Lower lobe of right lung (tissue), 2 donors: ENCODE data around the gene ADCY5. TPM values are rescaled to one million over a fixed set of nuclear protein-coding genes. Genes with fewer than 3 reads are reported as not detected.

Source experiments
- ATAC-seq, 2 donors: fragments of 200-7000 bp; cut with Tn5 transposase; one replicate each; pipeline ENCODE4 v1.9.1; 2020 to 2022; ENCODE audit warnings: mild to moderate bottlenecking in 2 of 2, moderate library complexity in 2 of 2
- DNase-seq: peaks from one replicate; pipeline ENCODE4 v3.0.0-alpha.2; 2020
- H3K27ac ChIP-seq: fragments of 200-600 bp; one replicate; pipeline ENCODE4 v1.8.0; 2022
- H3K27me3 ChIP-seq: fragments of 200-600 bp; one replicate; pipeline ENCODE4 v1.8.0; 2022; ENCODE audit warnings: low read depth
- H3K36me3 ChIP-seq: fragments of 200-600 bp; one replicate; pipeline ENCODE4 v1.8.0; 2022; ENCODE audit warnings: mild to moderate bottlenecking
- H3K4me1 ChIP-seq: fragments of 200-600 bp; one replicate; pipeline ENCODE4 v1.8.0; 2022
- H3K4me3 ChIP-seq: fragments of 200-600 bp; one replicate; pipeline ENCODE4 v1.8.0; 2022; ENCODE audit warnings: mild to moderate bottlenecking
- H3K9me3 ChIP-seq: fragments of 200-600 bp; one replicate; pipeline ENCODE4 v1.8.0; 2022
- intact Hi-C: fragments of 100-400 bp; cut with DNase I; formaldehyde crosslinking; loops from one replicate; pipeline ENCODE4 v1.11.0; 2022
- total RNA-seq: library from RNA; stranded (reverse); fragmentation: NEBNext Ultra II Directional; extraction: Animal tissue kit (Norgen Biotek cat#: 25700); gene quantifications from one replicate; pipeline ENCODE4 v1.2.1, GENCODE V29; 2021
- TF ChIP-seq, protein P1 (sequence below): fragments of 200-600 bp; IDR thresholded peaks from one replicate; pipeline ENCODE4 v1.8.0; 2022; ENCODE audit warnings: antibody characterized with exemption, mild to moderate bottlenecking
- donor health status: DM: no; HTN: yes; CAD: no; lungs with severe emphysema.

Gene ADCY5
- total RNA-seq, 1 donor from 2014 or later: 5.6 TPM

DNA sequence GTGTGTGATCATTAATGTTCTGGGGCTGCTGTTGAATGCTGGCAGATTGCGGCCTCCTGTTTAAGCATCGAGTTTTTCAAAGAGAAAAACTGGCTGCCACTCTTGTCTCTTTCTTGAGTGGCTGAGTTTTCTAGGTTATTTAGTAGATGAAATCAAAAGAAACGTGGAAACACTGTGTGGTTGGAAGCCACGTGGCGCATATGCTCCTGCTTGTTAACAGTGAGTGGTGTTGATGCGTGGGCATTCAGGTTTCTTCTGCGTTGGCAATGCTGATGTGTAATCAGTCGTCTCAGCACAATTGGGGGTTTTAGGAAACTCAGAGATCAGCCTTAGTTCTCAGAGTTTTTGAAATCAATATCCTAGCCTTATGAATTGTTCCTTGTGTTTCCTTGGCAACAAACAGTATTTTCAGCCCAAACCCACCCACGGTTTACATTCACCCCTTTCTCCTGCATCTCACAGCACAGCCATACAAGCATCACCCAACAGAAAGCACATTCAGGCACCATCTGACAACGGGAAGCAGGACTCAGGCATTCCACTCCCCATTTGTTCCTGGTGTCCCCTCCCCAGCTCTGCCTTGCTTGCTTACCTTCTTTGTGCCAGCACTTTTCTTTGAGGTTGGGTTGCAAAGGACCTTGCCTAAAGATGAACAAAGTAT lies 172.4 kb downstream of the ADCY5 start:
- ATAC-seq: no peak
- TF ChIP-seq, protein P1, sequence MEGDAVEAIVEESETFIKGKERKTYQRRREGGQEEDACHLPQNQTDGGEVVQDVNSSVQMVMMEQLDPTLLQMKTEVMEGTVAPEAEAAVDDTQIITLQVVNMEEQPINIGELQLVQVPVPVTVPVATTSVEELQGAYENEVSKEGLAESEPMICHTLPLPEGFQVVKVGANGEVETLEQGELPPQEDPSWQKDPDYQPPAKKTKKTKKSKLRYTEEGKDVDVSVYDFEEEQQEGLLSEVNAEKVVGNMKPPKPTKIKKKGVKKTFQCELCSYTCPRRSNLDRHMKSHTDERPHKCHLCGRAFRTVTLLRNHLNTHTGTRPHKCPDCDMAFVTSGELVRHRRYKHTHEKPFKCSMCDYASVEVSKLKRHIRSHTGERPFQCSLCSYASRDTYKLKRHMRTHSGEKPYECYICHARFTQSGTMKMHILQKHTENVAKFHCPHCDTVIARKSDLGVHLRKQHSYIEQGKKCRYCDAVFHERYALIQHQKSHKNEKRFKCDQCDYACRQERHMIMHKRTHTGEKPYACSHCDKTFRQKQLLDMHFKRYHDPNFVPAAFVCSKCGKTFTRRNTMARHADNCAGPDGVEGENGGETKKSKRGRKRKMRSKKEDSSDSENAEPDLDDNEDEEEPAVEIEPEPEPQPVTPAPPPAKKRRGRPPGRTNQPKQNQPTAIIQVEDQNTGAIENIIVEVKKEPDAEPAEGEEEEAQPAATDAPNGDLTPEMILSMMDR: no peak
- H3K36me3 ChIP-seq: no peaks in the 10 kb centered on the region
- DNase-seq: no peak
- no peaks in the 10 kb centered on the region for H3K27me3 ChIP-seq
- H3K9me3 ChIP-seq: no peaks in the 10 kb centered on the region
- H3K4me1 ChIP-seq: peaks cover 5% of the 10 kb centered on the region
- H3K4me3 ChIP-seq: no peak overlapping the region
- H3K27ac ChIP-seq: no peak overlapping the region
- intact Hi-C loops: no loop called here

DNA sequence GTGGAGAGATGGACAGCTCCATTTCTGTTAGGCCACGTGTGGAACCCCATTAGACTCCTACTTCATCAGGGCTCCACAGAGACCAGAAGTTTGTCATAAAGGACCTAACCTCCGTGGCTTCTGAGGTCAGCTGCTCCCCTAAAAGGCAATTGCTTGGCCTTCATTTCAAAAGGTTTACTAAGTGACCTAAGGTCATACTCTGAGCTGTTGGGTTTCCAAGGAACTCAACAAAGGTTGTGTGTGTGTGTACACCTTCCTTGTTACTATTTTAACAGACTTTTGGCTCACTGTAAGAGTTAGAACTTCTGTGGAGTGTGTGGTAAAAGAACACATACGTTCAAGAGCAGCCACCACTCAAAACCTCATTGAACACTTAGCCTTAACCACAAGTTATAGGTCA lies 173.2 kb downstream of the ADCY5 start:
- Histone ChIP-seq H3K4me1 (peaks cover 5% of the 10 kb centered on the region), H3K27ac (no peak overlapping the region), H3K9me3 (no peaks in the 10 kb centered on the region), H3K27me3 (no peaks in the 10 kb centered on the region), H3K36me3 (no peaks in the 10 kb centered on the region), H3K4me3 (no peak overlapping the region)
- no peak for DNase-seq
- TF ChIP-seq, protein P1: no peak
- intact Hi-C loops: no loop called here
- ATAC-seq: peak; percentile 64 to 68

DNA sequence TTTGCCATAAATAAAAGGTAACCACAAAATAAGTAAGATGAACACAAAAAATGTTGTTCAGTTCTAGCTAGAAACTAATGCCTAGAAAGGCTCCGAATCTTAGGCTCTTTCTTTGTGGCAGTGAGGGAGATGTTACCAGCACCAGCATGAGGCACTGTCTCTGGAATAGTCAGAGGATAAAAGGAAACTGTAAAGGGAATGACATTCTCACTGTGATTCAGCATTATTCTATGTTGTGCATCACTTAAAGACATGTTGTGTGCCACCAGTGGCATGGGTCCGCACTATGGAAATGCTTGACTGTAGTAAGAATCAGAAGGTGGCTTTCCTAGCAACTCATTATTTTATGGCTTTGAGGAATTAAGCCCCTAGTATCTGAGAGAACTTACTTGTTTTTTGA lies 176.3 kb downstream of the ADCY5 start:
- Histone ChIP-seq H3K4me1 (peaks cover 5% of the 10 kb centered on the region), H3K9me3 (no peaks in the 10 kb centered on the region), H3K4me3 (no peak overlapping the region), H3K36me3 (peaks cover 11% of the 10 kb centered on the region), H3K27ac (no peak overlapping the region), H3K27me3 (no peaks in the 10 kb centered on the region)
- DNase-seq (no peak), ATAC-seq (no peak)
- intact Hi-C loops: no loop called here
- TF ChIP-seq, protein P1: no peak

DNA sequence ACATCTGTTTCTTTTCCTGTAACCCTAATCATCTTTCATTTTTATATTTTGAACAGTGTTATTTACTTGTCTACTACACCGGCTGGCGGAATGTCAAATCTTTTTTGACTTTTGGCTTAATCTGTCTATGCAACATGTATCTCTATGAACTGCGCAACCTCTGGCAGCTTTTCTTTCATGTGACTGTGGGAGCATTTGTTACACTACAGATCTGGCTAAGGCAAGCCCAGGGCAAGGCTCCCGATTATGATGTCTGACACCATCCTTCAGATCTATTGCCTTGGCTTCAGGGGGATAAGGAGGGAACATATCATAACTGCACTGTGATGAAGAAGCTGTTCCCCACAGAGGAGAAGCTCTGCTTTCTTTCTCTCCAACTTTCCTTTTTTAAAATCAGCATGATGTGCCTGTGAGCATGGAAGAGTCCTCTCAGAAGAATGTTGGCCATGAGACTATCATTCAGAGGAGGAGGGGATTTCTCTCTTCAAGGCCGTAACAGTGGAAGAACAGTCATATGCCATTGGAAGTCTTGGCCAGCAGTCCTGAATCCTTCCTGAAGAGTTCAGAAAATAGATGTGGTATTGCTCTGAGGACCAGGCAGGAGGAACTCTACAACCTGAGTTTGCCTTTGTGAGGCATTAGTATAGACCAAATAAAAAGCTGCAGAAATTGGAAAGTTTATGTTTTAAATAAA lies 177.3 kb downstream of the ADCY5 start:
- TF ChIP-seq, protein P1: no peak
- H3K9me3 ChIP-seq: no peaks in the 10 kb centered on the region
- peaks cover 5% of the 10 kb centered on the region for H3K4me1 ChIP-seq
- peaks cover 12% of the 10 kb centered on the region for H3K36me3 ChIP-seq
- intact Hi-C loops: no loop called here
- H3K4me3 ChIP-seq: no peak overlapping the region
- DNase-seq (no peak), ATAC-seq (no peak)
- no peak overlapping the region for H3K27ac ChIP-seq
- no peaks in the 10 kb centered on the region for H3K27me3 ChIP-seq

DNA sequence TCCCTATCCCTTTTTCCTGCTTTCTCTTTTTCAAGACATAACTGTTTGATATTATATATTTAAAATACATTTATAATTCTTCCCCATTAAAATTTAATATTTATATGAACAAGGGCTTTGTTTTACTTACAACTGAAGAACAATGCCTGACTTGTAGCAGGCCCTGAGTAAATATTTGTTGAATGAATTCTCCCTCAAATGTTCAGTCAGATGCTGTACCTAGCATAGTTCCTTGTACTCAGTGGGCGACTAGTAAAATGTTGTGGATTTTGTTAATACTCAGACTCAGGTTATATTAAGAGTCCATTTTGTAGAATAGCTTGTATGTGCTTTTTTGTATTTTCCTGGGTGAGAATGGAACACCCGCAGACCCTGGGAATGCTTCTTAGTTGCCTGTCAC lies 178.1 kb downstream of the ADCY5 start:
- no peak for DNase-seq
- Histone ChIP-seq H3K27ac (no peak overlapping the region), H3K27me3 (no peaks in the 10 kb centered on the region), H3K4me3 (no peak overlapping the region), H3K9me3 (no peaks in the 10 kb centered on the region), H3K4me1 (peaks cover 5% of the 10 kb centered on the region), H3K36me3 (peaks cover 12% of the 10 kb centered on the region)
- intact Hi-C loops: no loop called here
- TF ChIP-seq, protein P1: no peak
- ATAC-seq: no peak
